ENCODE results near the gene SERGEF. TPM values are rescaled to one million over a fixed set of nuclear protein-coding genes. Genes with fewer than 3 reads are reported as not detected.

The SERGEF gene
- total RNA-seq, 1 donor from 2014 or later = 17.6 TPM

GRCh38 chr11:17939542-17939941 is 73.3 kb downstream of the SERGEF start:
- no peaks in the 10 kb centered on the region for H3K36me3 ChIP-seq (ENCODE audit: insufficient read depth, low read length)
- no peaks in the 10 kb centered on the region for H3K9me3 ChIP-seq (ENCODE audit: insufficient read depth, low read depth, low read length)
- Mint-ChIP-seq H3K36me3 (ENCODE audit: low read depth, unreplicated experiment) (peaks cover 5% of the 10 kb centered on the region), H3K4me3 (ENCODE audit: unreplicated experiment) (no peak overlapping the region), H3K27ac (ENCODE audit: unreplicated experiment) (no peak overlapping the region), H3K4me1 (ENCODE audit: low read depth, unreplicated experiment) (no peaks in the 10 kb centered on the region), H3K27me3 (ENCODE audit: low read depth, unreplicated experiment) (no peaks in the 10 kb centered on the region), H3K9me3 (ENCODE audit: unreplicated experiment) (peaks cover 3% of the 10 kb centered on the region)
- no peak overlapping the region for H2AFZ ChIP-seq (ENCODE audit: low read depth, low read length)
- no peaks in the 10 kb centered on the region for H3K79me2 ChIP-seq (ENCODE audit: insufficient read depth, low read length)
- no peak overlapping the region for H3K4me2 ChIP-seq (ENCODE audit: low read length)
- H3K27me3 ChIP-seq (ENCODE audit: insufficient read depth, low read length) = no peaks in the 10 kb centered on the region
- DNase-seq (ENCODE audit: low read depth) = no peak
- H3K4me1 ChIP-seq (ENCODE audit: insufficient read depth, low read length) = no peaks in the 10 kb centered on the region
- H4K20me1 ChIP-seq (ENCODE audit: insufficient read depth, low read length) = no peaks in the 10 kb centered on the region
- H3K27ac ChIP-seq (ENCODE audit: low read depth, low read length) = no peak overlapping the region
- H3K4me3 ChIP-seq (ENCODE audit: insufficient read depth, low read depth, low read length) = no peak overlapping the region
- no peak for TF ChIP-seq EZH2 (IDR thresholded peaks at IDR 0.05; ENCODE audit: insufficient read depth, low read length)
- TF ChIP-seq, protein P1, sequence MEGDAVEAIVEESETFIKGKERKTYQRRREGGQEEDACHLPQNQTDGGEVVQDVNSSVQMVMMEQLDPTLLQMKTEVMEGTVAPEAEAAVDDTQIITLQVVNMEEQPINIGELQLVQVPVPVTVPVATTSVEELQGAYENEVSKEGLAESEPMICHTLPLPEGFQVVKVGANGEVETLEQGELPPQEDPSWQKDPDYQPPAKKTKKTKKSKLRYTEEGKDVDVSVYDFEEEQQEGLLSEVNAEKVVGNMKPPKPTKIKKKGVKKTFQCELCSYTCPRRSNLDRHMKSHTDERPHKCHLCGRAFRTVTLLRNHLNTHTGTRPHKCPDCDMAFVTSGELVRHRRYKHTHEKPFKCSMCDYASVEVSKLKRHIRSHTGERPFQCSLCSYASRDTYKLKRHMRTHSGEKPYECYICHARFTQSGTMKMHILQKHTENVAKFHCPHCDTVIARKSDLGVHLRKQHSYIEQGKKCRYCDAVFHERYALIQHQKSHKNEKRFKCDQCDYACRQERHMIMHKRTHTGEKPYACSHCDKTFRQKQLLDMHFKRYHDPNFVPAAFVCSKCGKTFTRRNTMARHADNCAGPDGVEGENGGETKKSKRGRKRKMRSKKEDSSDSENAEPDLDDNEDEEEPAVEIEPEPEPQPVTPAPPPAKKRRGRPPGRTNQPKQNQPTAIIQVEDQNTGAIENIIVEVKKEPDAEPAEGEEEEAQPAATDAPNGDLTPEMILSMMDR (IDR thresholded peaks at IDR 0.05; ENCODE audit: insufficient read depth, low read depth, low read length) = no peak
- no peak for FAIRE-seq
- H3K9ac ChIP-seq (ENCODE audit: low read length) = no peak overlapping the region

DNA sequence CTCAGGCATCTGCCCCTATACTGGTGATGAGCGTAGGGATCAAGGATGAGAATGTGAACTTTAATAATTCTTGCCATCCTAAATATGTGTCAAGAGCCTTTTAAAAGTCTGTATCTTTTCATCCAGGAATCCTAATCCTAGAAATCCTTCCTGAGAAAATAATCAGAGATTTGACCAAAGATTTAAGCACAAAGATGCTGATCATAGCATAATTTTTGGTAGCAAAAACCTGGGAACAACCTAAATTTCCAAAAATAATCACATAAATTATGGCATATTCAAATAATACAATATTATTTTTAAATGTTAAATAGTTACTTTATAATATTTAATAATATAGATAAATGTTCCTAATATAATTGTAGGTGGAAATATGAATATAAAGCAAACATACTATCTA is 76.1 kb downstream of the SERGEF start:
- H2AFZ ChIP-seq (ENCODE audit: low read depth, low read length) = no peak overlapping the region
- Mint-ChIP-seq H3K36me3 (ENCODE audit: low read depth, unreplicated experiment) (no peaks in the 10 kb centered on the region), H3K9me3 (ENCODE audit: unreplicated experiment) (peaks cover 3% of the 10 kb centered on the region), H3K4me1 (ENCODE audit: low read depth, unreplicated experiment) (no peaks in the 10 kb centered on the region), H3K27me3 (ENCODE audit: low read depth, unreplicated experiment) (no peaks in the 10 kb centered on the region), H3K27ac (ENCODE audit: unreplicated experiment) (no peak overlapping the region), H3K4me3 (ENCODE audit: unreplicated experiment) (no peak overlapping the region)
- no peak overlapping the region for H3K9ac ChIP-seq (ENCODE audit: low read length)
- no peak overlapping the region for H3K27ac ChIP-seq (ENCODE audit: low read depth, low read length)
- H3K9me3 ChIP-seq (ENCODE audit: insufficient read depth, low read depth, low read length) = no peaks in the 10 kb centered on the region
- H3K36me3 ChIP-seq (ENCODE audit: insufficient read depth, low read length) = no peaks in the 10 kb centered on the region
- FAIRE-seq = no peak
- H3K4me3 ChIP-seq (ENCODE audit: insufficient read depth, low read depth, low read length) = no peak overlapping the region
- H3K27me3 ChIP-seq (ENCODE audit: insufficient read depth, low read length) = no peaks in the 10 kb centered on the region
- DNase-seq (ENCODE audit: low read depth) = no peak
- H3K4me2 ChIP-seq (ENCODE audit: low read length) = no peak overlapping the region
- H3K79me2 ChIP-seq (ENCODE audit: insufficient read depth, low read length) = no peaks in the 10 kb centered on the region
- H4K20me1 ChIP-seq (ENCODE audit: insufficient read depth, low read length) = no peaks in the 10 kb centered on the region
- H3K4me1 ChIP-seq (ENCODE audit: insufficient read depth, low read length) = no peaks in the 10 kb centered on the region
- TF ChIP-seq, protein P1 (IDR thresholded peaks at IDR 0.05; ENCODE audit: insufficient read depth, low read depth, low read length) = no peak
- no peak for TF ChIP-seq EZH2 (IDR thresholded peaks at IDR 0.05; ENCODE audit: insufficient read depth, low read length)

- Histone ChIP-seq H3K4me1 (ENCODE audit: insufficient read depth, low read length) (no peaks in the 10 kb centered on the region), H3K27me3 (ENCODE audit: insufficient read depth, low read length) (no peaks in the 10 kb centered on the region), H2AFZ (ENCODE audit: low read depth, low read length) (no peak overlapping the region), H3K27ac (ENCODE audit: low read depth, low read length) (no peak overlapping the region), H3K9ac (ENCODE audit: low read length) (no peak overlapping the region), H3K9me3 (ENCODE audit: insufficient read depth, low read depth, low read length) (no peaks in the 10 kb centered on the region), H3K36me3 (ENCODE audit: insufficient read depth, low read length) (no peaks in the 10 kb centered on the region), H3K4me2 (ENCODE audit: low read length) (no peak overlapping the region), H3K79me2 (ENCODE audit: insufficient read depth, low read length) (no peaks in the 10 kb centered on the region), H4K20me1 (ENCODE audit: insufficient read depth, low read length) (no peaks in the 10 kb centered on the region), H3K4me3 (ENCODE audit: insufficient read depth, low read depth, low read length) (no peak overlapping the region)
- Mint-ChIP-seq H3K4me3 (ENCODE audit: unreplicated experiment) (no peak overlapping the region), H3K27ac (ENCODE audit: unreplicated experiment) (no peak overlapping the region), H3K9me3 (ENCODE audit: unreplicated experiment) (peaks cover 3% of the 10 kb centered on the region), H3K27me3 (ENCODE audit: low read depth, unreplicated experiment) (no peaks in the 10 kb centered on the region), H3K4me1 (ENCODE audit: low read depth, unreplicated experiment) (no peaks in the 10 kb centered on the region), H3K36me3 (ENCODE audit: low read depth, unreplicated experiment) (peaks cover 2% of the 10 kb centered on the region)
- FAIRE-seq (no peak), DNase-seq (ENCODE audit: low read depth) (no peak)
- TF ChIP-seq EZH2 (IDR thresholded peaks at IDR 0.05; ENCODE audit: insufficient read depth, low read length) = no peak
- TF ChIP-seq, protein P1 (IDR thresholded peaks at IDR 0.05; ENCODE audit: insufficient read depth, low read depth, low read length) = no peak
Observed at GRCh38 chr11:17934194-17934593, 78.7 kb downstream of the SERGEF start.

Measured in astrocyte (in vitro differentiated cells and primary cell).